Thymus (tissue), 11 donors: ENCODE data around the gene HRG. TPM values are rescaled to one million over a fixed set of nuclear protein-coding genes. Genes with fewer than 3 reads are reported as not detected.

Source experiments
- DNase-seq, 9 donors: peaks; one replicate each; pipeline ENCODE4 v3.0.0-alpha.2; 2013; ENCODE audit warnings: low spot score in 9 of 9, low read depth in 6 of 9, missing footprints in 1 of 9
- H3K27ac ChIP-seq, 2 donors: one replicate each; pipeline ENCODE4 v1.5.1; 2013; ENCODE audit warnings: control low read depth in 1 of 2, low read depth in 1 of 2, low read length in 1 of 2, mild to moderate bottlenecking in 1 of 2, moderate library complexity in 1 of 2
- H3K27me3 ChIP-seq, 2 donors: one replicate each; pipeline ENCODE4 v1.5.1; 2013; ENCODE audit warnings: low read length in 1 of 2; ENCODE audit not compliant: control insufficient read depth in 2 of 2, insufficient read depth in 1 of 2
- H3K36me3 ChIP-seq, 2 donors: one replicate each; pipeline ENCODE4 v1.5.1; 2013; ENCODE audit warnings: low read length in 1 of 2, mild to moderate bottlenecking in 1 of 2, moderate library complexity in 1 of 2; ENCODE audit not compliant: control insufficient read depth in 2 of 2, insufficient read depth in 2 of 2
- H3K4me1 ChIP-seq, 2 donors: one replicate each; pipeline ENCODE4 v1.5.1; 2013; ENCODE audit warnings: low read length in 2 of 2; ENCODE audit not compliant: control insufficient read depth in 2 of 2, insufficient read depth in 2 of 2
- H3K4me3 ChIP-seq, 2 donors: one replicate each; pipeline ENCODE4 v1.5.1; 2013; ENCODE audit warnings: low read length in 2 of 2, control low read depth in 1 of 2, mild to moderate bottlenecking in 1 of 2
- H3K9me3 ChIP-seq, 2 donors: one replicate each; pipeline ENCODE4 v1.5.1; 2013; ENCODE audit warnings: low read length in 1 of 2, mild to moderate bottlenecking in 1 of 2; ENCODE audit not compliant: control insufficient read depth in 2 of 2, insufficient read depth in 1 of 2
- WGBS: extraction: QIAGEN DNeasy Blood & Tissue Kit; methylation state at CpG from one replicate; pipeline ENCODE4 v1.1.7; 2013; 5-methylcytosine and 5-hydroxymethylcytosine counted together
- polyA plus RNA-seq: library from polyadenylated mRNA; stranded (reverse); fragments of 200-250 nt; gene quantifications from one replicate; pipeline ENCODE4 v1.2.3, GENCODE V29; 2013
- total RNA-seq: library from RNA; stranded (reverse); fragments of 120-200 nt; gene quantifications from one replicate; pipeline ENCODE4 v1.2.4, GENCODE V29; 2013
- donor health status: healthy.

Gene HRG
- total and polyA plus RNA-seq, 2 donors = 0.02 TPM; not detected in 1

- H3K4me1 ChIP-seq = no peaks in the 10 kb centered on the region
- no peaks in the 10 kb centered on the region for H3K9me3 ChIP-seq
- H3K27me3 ChIP-seq = no peaks in the 10 kb centered on the region
- no peaks in the 10 kb centered on the region for H3K36me3 ChIP-seq
- no peak overlapping the region for H3K27ac ChIP-seq
- H3K4me3 ChIP-seq = no peak overlapping the region
- DNase-seq = no peak
- WGBS = 71% methylated on average over 7 of the region's 7 CpGs
Observed at GRCh38 chr3:186722457-186722856, 56.6 kb downstream of the HRG start.

- H3K9me3 ChIP-seq = no peaks in the 10 kb centered on the region
- H3K27me3 ChIP-seq = no peaks in the 10 kb centered on the region
- no peaks in the 10 kb centered on the region for H3K4me1 ChIP-seq
- 95% methylated on average over 12 of the region's 12 CpGs for WGBS
- no peak overlapping the region for H3K27ac ChIP-seq
- no peak overlapping the region for H3K4me3 ChIP-seq
- H3K36me3 ChIP-seq = no peaks in the 10 kb centered on the region
- DNase-seq = no peak
Observed at GRCh38 chr3:186724911-186725310, 59.1 kb downstream of the HRG start.

Other genes starting within 250 kb of the HRG start
- 3.1 TPM for gene CRYGS, start 121.6 kb upstream of the HRG start, total RNA-seq
- 21.0 TPM for gene CRYGS, start 121.6 kb upstream of the HRG start, polyA plus RNA-seq
- 14.2 TPM for gene TBCCD1, start 98.7 kb upstream of the HRG start, total RNA-seq
- 7.3 TPM for gene TBCCD1, start 98.7 kb upstream of the HRG start, polyA plus RNA-seq
- gene DNAJB11, start 95.3 kb upstream of the HRG start, total RNA-seq = 42.8 TPM
- gene DNAJB11, start 95.3 kb upstream of the HRG start, polyA plus RNA-seq = 49.1 TPM
- 0.33 TPM for gene AHSG, start 53.0 kb upstream of the HRG start, total RNA-seq
- 0.23 TPM for gene AHSG, start 53.0 kb upstream of the HRG start, polyA plus RNA-seq
- 0.09 TPM for gene FETUB, start 25.6 kb upstream of the HRG start, total RNA-seq
- gene FETUB, start 25.6 kb upstream of the HRG start, polyA plus RNA-seq = 1.8 TPM
- gene KNG1, start 51.3 kb downstream of the HRG start, total RNA-seq = 0.14 TPM
- gene KNG1, start 51.3 kb downstream of the HRG start, polyA plus RNA-seq = 0.30 TPM
- 530 TPM for gene EIF4A2, start 117.6 kb downstream of the HRG start, total RNA-seq
- 595 TPM for gene EIF4A2, start 117.6 kb downstream of the HRG start, polyA plus RNA-seq
- gene RFC4, start 140.5 kb downstream of the HRG start, total RNA-seq = 67.8 TPM
- 28.2 TPM for gene RFC4, start 140.5 kb downstream of the HRG start, polyA plus RNA-seq
- not detected for gene ADIPOQ, start 176.7 kb downstream of the HRG start, total RNA-seq
- gene ADIPOQ, start 176.7 kb downstream of the HRG start, polyA plus RNA-seq = 0.34 TPM